ENCODE data around the gene PDE6G.

The PDE6G gene

DNA sequence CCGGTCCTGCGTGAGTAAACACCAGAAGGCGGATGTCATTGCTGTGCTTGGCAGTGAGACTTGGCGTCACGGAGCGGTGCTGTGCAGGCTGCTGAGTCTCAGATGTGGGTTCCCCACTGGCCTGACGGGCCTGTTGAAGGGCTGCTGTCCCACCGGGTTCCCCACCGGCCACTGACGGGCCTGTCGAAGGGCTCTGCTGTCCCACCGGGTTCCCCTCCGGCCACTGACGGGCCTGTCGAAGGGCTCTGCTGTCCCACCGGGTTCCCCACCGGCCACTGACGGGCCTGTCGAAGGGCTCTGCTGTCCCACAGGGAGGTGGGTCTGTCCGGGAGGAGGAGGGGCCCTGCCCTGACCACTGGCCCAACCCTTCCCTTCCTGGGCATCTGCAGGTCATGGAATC lies 30.3 kb upstream of the PDE6G start:
- FAIRE-seq: no peak

DNA sequence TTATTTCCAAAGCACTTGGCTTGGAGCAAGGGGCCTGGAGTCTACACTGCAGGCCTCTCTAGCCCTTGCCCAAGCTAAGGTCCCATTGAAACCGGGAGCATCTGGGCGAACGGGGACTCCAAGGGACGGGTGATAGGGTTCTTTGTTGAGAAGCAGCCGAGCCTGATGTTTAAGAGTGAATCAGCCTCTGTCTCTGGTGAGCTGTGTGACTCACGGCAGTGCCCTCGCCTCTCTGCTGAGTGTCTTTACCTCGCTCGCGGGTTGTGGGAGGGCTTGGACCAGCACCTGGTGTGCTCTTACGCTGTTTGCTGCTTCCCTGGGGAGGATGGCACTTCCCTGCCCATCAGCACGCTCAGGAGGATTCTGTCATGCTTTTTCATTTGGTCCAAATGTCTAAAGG lies 28.8 kb upstream of the PDE6G start:
- FAIRE-seq: no peak

DNA sequence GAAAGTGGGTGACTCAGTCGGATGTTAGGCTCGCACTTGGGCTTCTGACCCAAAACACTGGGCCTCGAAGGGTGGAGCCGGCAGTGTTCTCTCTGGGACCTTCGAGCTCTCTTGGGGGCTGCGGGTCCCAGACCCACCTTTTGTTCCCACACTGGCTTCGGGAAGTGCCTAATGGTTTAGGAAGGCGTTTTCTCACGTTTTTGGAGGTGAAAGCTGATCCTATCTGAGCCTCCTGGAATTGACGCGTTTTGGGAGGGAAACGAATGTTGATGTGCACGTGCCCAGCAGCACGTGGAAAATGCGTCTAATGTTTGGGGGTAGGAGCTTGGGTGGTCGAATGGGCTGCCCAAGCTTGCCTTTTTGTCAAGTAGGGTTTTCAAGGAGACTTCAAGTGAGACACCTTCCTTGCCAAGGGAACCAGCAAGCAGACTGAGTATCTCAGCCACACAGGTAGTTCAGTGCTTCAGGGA lies 28.1 kb upstream of the PDE6G start:
- FAIRE-seq: no peak

DNA sequence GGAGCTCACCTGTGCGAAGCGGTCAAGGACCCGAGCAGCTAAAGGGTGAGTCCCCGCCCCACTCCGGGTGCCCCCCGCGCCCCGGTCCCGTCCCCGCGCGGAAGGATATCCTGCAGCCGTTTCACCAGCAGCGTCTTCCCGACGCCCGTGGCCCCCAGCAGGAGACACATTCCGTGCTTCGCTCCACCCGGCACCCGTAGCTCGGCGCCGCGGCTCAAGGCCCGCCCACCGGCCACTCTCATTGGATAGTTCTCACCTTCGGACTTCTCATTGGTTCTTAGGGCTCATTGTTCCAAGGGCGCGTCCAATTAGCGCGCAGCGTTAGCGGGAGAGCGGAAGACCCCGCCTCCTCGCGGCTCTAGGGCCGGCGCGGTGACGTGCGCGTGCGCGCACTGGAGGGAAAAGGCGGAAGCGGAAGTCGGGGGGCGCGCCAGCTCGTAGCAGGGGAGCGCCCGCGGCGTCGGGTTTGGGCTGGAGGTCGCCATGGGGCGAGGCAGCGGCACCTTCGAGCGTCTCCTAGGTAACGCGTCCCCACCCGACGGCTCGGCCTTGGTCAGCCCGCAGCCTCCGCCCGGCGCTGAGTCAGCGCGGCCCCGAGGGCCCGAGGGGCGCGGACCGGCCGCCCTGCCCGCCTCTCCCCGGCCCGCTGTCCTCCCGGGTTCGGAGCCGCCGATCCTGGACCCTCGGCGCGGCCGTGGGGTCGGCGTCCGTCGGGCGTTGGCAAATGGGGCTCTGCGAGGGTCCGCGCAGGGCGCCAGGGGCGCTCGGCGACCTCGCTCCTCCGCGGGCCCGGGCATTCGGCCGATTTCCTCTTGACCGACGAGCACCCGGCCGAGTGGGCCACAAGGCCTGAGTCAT lies 27.5 kb upstream of the PDE6G start, which contains the start of the genes ARL16 and HGS:
TSS of gene ARL16 (minus strand) at position 214 of the 858 bp plus-strand sequence. CDS start at position 170, 44 bp downstream.
TSS of gene HGS (plus strand) at position 428 of the 858 bp plus-strand sequence. CDS start at position 484, 56 bp downstream.
- FAIRE-seq: peak; percentile 97

DNA sequence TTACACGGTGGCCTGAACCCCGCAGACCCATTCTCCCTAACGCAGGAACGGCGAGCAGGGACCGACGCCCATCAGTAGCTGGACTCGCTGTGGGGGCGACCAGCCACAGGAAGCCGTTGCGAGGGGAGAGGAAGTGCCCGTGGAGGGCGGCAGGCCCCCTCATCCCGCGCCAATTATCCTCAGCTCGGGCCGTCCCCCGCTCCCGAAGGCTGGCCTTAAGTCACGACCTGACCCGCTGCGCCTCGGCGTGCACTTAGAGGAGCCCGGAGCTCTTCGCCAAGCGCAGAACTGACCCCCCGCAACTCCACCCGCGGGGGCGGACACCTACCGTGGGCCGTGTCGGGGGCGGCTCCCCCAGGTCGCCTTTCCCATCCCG lies 26.9 kb upstream of the PDE6G start:
- no peak for FAIRE-seq

DNA sequence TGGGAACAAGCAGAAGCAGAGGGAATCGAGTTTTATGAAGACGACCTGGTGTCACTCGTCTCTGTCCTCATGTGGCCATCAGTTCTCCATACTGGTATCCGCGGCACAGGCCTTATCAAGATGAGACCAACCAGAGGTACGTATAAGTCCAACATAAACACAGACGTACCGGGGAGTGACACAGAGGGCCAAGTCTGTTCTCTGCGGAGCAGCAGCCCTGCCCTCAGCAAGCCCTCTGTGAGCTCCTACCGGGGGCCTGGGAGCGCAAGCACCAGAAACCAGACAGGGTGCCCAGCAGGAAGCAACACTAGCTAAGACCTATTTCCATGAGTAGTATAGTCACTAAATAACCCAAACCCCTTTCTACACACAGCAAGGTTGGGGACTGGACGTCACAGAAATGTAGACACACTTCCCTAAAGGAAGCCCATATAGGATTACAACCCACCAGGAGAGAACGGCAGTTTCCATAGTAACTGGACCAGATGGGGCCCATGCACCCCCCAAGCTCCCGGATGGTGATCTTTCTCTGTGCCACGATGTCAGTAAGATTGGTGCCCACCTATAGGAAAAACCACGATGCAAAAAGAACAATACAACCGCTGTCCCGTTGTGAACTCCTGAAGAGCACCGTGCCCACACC lies 26.3 kb upstream of the PDE6G start:
- no peak for FAIRE-seq

DNA sequence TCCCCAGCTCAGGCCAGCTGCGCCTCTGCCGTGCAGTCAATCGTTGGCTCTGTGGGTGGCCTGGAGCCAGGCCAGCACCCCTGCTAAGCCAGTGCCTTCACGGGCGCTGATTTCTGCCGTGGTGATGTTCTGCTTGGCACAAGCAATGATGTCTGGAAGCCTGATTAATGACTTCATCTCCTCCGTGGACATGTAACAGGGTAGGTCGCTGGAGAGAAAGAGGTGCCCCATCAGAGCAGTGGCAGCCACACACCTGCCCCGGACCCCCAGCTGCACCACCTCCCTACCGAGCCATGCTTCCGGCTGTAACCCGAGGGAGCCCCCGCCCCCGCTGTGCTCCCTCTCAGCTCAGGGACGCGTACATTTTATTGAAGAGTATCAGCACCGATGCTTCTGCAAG lies 25.3 kb upstream of the PDE6G start:
- FAIRE-seq: no peak

DNA sequence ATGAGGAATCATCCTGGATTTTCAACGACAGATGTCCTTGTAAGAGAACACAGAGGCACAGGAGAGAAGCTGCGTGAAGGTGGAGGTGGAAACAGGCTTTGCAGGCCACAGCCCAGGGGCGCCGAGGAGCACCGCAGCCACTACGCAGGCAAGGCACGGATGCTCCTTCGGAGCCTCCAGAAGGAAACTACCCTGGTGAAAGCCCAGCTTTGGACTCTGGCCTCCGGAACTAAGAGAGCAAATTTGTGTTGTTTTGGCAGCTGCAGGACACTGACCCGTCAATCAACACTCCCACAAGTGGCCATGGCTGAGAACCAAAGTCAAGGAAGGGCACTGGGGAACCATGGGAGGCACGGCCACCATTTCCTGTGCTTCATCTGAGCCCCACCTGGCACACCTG lies 23.8 kb upstream of the PDE6G start:
- no peak for FAIRE-seq

DNA sequence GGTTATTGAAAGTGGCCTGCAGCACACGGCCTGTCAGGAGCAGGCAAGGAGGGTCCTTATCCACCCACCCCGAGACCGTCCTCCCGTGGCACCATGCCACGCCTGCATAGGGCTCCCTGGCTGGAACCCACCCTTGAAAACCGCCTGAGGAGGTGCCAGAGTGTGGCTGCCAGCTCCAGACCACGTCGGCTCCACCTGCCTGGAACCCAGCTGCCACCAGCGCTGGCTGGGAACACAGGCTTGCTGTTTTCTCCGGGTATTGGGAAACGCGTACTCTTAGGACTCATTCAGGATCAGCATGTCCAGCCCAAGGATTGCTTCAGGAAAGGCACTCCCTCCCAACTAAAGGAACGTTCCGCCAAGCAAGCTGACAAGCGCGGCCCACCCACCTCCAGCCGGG lies 20.6 kb upstream of the PDE6G start:
- FAIRE-seq: no peak

DNA sequence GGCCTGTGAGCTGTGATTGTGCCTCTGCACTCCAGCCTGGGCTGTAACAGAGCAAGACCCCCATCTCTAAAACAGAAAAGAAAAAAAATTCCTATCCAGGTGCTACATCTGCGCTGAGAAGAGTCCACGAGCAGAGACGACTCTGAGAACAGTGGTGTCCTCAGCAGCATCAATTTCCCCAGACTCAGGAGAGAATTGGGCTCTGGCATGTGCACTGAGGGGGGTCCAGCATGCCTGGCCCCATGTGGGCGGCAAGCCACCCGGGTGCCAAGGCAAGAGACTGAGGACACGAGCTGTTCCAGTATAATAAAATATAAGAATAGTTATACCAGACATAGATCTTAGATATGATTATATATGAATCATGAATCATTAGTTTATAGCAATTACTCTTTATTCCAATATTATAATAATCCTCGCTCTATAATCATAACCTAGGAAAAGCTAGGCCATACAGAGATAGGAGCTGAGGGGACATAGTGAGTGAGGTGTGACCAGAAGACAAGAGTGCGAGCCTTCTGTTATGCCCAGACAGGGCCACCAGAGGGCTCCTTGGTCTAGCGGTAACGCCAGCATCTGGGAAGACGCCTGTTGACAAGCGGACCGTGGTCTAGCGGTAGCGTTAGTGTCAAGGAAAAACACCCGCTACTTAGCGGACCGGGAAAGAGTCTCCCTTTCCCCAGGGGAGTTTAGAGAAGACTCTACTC lies 19.3 kb upstream of the PDE6G start:
- FAIRE-seq: peak; percentile 75

DNA sequence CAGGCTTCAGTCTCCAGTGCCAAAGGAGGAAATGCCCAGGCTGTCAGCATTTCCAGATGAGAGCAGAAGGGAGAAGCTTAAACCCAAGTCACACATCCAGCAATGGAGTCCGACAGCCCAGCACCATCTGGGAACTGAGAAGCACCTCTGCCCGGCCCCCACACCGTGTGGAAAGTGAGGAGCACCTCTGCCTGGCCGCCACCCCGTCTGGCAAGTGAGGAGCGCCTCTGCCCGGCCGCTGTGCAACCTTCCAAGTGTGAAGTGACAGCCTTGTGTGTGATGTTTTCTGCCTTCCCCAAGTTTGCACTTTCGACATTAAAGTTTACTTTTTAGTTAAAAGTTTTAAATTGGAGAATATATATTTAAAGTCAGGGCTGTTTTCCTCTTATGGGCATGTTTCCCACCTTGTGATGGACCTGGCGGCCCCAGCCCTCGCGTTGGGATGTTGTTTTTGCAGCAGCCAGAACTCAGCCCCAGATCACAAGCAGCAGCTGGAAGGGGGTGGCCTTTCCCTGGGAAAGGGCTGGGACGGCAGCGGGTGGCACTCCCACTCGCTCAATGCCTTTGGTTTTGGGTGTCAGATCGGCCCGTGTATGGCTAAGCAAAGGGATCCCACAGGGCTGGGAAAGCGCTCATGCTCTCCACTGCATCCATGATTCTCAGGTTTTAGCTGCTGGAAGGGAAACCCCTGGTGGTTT lies 17.4 kb upstream of the PDE6G start:
- no peak for FAIRE-seq

DNA sequence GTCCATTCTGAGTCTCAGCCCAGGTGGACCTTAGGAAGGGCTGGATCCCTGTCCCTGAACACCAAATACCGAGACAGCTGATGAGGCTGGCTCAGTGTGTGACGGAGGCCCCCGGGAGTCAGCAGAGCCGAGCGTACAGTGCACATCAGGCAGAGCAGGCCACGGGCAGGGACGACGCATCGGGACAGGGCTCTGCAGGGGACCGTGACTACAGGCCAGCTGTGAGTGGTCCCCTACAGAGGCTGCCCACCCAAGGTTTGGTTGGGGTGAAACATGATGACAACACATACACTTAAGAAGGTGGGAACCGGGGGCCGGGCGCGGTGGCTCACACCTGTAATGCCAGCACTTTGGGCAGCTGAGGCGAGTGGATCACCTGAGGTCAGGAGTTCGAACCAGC lies 16.6 kb upstream of the PDE6G start:
- no peak for FAIRE-seq

DNA sequence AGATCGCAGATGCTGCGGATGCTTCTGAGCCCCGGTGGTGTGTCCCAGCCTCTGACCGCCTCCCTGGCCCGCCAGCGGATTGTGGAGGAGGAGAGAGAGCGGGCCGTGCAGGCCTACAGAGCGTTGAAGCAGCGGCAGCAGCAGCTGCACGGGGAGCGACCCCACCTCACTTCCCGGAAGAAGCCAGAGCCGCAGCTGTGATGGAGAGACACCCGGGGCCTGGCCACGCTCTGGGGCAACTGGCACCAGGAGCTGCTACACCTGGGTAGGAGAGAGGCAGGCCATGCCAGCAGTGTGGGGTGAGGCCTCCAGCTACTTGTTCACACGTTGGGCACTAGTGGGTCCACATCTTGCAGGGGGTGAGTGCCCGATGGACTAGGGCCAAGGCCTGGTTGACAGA lies 16.2 kb upstream of the PDE6G start:
- FAIRE-seq: no peak

DNA sequence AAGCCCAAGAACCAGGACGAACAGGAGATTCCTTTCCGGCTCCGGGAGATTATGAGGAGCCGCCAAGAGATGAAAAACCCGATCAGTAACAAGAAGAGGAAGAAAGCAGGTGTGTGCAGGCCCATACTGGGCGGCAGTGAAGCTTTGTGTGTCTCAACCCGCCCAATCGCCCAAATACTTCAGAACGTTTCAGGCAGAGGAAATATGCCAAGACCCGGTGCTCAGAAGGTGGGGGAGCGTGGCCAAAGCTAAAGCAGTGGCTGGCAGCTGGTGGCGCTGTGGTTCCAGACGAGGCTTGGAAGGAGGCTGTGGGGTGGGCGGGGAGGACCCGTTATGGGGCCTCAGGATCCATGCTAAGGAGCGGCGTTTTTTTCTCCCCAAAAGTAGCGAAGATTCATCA lies 11.4 kb upstream of the PDE6G start:
- FAIRE-seq: no peak

DNA sequence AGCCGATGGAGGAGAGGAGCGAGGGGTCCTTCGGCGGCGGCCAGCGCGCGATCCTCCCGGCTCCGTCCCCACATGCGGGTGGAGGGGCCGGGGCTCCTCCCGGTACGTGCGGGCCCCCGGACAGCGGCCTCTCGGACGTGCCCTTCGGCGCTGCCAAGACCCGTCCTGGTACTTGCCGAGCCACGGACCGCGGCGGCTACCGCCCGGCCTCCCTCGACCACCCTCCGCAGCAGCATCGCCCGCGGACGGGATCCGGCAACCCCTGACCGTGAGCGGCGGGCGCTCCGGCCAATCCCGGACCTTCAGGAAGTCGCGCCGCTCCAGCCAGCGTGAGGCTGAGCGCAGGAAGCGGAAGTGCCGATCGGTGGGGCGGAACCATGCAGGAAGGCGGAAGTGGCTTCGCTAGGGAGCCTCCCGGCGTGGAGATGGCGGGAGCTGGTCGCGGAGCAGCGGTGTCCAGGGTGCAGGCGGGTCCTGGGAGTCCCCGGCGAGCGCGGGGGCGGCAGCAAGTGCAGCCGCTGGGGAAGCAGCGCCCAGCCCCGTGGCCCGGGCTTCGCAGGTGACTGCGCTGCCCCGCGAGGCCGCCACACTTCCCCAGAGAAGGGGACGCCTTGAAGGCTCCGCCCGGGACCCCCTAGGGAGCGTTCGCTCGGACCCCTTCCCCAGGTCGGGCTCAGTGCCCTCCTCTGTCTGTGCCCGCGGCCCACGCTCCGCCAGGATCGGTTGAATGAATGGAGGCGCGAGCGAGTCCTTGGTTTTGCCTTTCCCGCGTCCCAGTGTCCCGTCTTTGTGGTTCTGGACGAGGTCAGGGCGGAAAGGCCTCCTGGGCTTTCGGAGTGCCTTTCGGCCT lies 10.2 kb upstream of the PDE6G start, which contains the start of the genes CCDC137 and OXLD1:
TSS of gene CCDC137 (plus strand) at position 396 of the 850 bp plus-strand sequence. CDS start at position 426, 30 bp downstream.
TSS of gene OXLD1 (minus strand) at position 264 of the 850 bp plus-strand sequence. CDS start at position 236, 28 bp downstream.
- no peak for FAIRE-seq

DNA sequence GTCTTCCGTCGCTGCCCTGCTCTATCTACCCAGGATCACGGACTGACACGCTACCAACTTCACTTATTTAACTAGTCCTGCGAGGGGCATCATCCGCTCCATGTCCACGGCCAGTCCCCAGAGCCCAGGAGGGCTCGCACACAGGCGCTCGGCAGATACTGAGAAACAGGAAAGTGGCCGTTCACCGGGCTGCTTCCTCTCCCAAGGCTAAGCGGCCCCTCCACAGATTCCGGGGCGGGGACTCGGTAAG lies 9.7 kb upstream of the PDE6G start:
- no peak for FAIRE-seq

DNA sequence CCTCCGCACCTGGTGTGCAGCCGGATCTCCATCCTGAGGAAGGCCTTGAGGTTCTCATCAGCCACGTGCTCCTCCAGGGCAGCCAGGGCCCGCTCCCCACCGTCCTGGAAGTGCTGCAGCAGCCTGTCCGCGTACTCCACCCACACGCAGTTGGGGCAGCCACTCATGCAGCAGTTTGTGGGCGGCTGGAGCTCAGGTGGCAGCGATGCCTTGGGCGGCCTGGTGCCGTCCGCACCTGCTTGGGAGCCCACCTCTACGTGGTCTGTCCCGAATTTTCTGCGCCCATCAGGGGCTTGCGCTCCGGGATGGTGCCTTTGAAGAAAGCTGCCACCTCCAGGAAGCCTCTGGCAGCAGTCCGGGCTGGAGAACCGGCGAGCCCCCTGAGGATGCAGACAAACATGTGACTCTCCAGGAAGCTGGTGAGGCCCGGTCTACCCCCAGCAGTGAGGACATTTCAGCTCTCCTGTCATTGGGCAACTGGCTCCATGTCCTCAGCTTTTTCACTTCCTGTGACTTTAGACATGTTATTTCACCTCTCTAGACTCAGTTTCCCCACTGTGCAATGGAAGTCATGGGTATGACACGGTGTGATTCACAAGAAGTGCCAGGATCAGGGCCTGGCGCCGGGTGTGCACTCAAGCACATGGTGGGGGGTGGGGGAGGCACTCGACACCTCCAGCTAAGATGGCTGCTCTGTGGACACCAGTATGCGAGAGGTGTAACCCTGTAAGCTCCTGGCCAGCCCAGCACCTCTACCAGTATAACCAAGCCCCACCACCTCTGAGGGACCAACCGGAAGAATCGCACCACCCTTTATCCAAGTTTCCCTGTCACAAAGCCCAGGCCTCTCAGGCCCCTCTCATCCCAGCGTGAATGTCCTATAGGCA lies 9.1 kb upstream of the PDE6G start:
- FAIRE-seq: no peak

DNA sequence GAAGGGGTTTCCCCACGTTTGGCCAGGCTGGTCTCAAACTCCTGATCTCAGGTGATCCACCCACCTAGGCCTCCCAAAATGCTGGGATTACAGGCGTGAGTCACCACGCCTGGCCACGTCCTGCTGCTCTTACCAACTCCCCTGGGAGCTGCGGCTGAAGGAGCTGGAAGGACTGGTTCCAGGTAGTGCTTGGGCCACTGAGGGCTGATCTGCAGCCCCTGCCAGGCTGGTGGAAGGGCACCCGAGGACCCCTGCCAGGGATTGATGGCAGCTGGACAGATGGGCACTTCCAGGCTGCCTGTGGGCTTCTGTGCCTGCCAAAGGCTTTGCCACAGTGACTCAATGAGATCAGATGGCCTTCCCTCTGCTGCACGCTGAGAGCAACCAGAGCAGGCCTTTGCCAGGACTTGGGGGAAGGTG lies 7.7 kb upstream of the PDE6G start:
- FAIRE-seq: no peak

DNA sequence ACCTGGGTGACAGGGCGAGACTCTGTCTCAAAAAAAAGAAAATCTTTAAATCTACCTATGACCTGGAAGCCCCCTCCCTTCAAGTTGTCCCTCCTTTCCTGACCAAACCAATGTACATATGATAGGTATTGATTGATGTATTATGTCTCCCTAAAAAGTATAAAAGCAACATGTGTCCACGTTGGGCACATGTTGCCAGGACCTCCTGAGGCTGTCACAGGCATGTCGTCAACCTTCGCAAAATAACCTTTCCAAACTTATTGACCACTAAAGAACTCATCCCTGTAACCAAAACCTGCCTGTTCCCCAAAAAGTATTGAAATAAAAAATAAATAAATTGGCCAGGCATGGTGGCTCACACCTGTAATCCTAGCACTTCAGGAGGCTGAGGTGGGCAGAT lies 5.7 kb upstream of the PDE6G start:
- no peak for FAIRE-seq

DNA sequence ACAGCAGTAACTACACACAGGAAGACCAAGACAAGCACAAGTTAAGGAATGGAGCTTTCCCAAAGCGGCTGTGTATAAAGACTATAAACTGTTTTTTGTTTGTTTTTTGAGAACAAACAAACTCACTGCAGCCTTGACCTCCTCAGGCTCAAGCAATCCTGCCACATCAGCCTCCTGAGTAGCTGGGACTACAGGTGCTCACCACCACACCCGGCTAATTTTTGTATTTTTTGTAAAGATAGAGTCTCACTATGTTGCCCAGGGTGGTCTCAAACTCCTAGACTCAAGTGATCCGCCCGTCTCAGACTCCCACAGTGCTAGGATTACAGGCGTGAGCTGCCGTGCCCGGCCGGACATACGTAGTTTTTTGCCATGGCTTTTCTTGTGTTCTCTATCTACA lies 4.1 kb upstream of the PDE6G start:
- FAIRE-seq: no peak

DNA sequence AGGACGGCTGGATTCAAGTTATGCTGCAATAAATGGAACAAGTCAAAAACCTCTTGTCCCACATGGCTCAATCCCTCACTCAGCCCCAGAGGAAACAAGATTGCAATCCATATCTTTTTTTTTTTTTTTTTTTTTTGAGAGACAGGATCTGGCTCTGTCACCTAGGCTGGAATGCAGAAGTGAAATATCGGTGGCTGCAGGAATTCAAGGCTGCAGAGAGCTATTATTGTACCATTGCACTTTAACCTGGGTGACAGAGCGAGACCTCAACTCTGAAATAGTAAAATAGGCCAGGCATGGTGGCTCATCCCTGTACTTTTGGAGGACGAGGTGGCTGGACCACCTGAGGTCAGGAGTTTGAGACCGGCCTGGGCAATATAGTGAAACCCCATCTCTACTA lies 2.7 kb upstream of the PDE6G start:
- no peak for FAIRE-seq

All from A204.1 (cell line).